ENCODE results near the gene CEP89. TPM values are rescaled to one million over a fixed set of nuclear protein-coding genes. Genes with fewer than 3 reads are reported as not detected.

Gene CEP89
- total RNA-seq, 1 experiment from 2014 or later, result 27.6 TPM

GRCh38 chr19:32935629-32936028, 36.1 kb downstream of the CEP89 start:
- no peak overlapping the region for H3K4me2 ChIP-seq (ENCODE audit: low read length)
- ChIA-PET POLR2A (no interaction called here), CTCF (no interaction called here), RAD21 (ENCODE audit: low non-redundant PET in 1 of 2, low total read pairs in 2 of 2, uncharacterized antibody in 2 of 2, unreplicated experiment in 2 of 2) (no interaction called here)
- H4K20me1 ChIP-seq (ENCODE audit: insufficient read depth), result no peaks in the 10 kb centered on the region
- no peak overlapping the region for H2AFZ ChIP-seq (ENCODE audit: low read depth, low read length, poor library complexity, severe bottlenecking)
- ATAC-seq (no peak), DNase-seq (ENCODE audit: low read depth, low spot score) (no peak)
- no TSS peak for BruUV-seq (replicated peaks)
- H3K79me2 ChIP-seq (ENCODE audit: insufficient read depth, low read length), result no peaks in the 10 kb centered on the region
- H3K27ac ChIP-seq (ENCODE audit: low read depth, low read length), result no peak overlapping the region
- intact Hi-C loops (cut with micrococcal nuclease), result no loop called here
- H3K9me2 ChIP-seq (ENCODE audit: insufficient read depth), result no peaks in the 10 kb centered on the region
- no peak overlapping the region for H3K4me3 ChIP-seq (replicated peaks in 1 of 2; ENCODE audit: low read depth in 1 of 2, low read length in 2 of 2)
- H3K27me3 ChIP-seq (ENCODE audit: insufficient read depth, low read length), result no peaks in the 10 kb centered on the region
- no peak overlapping the region for H3K9ac ChIP-seq (ENCODE audit: low read length)
- TF ChIP-seq EZH2phosphoT487 (IDR thresholded peaks at IDR 0.05; ENCODE audit: borderline replicate concordance) (no peak), ZFX (IDR thresholded peaks at IDR 0.05) (no peak), CBX3 (IDR thresholded peaks at IDR 0.05; ENCODE audit: low read depth) (no peak), SIN3A (IDR thresholded peaks at IDR 0.05; ENCODE audit: low read depth) (no peak), ELF1 (IDR thresholded peaks at IDR 0.05; ENCODE audit: borderline replicate concordance, low read depth) (no peak), FOSL1 (IDR thresholded peaks at IDR 0.05; ENCODE audit: low read depth) (no peak)
- H3K9me3 ChIP-seq (ENCODE audit: control insufficient read depth in 1 of 2, insufficient read depth in 1 of 2, low read depth in 1 of 2, low read length in 2 of 2), result no peaks in the 10 kb centered on the region
- 0 out of 4 replicates have a peak, but pooled peaks cover 0 to 2% of the 10 kb centered on the region in 2 experiments for H3K36me3 ChIP-seq (ENCODE audit: control insufficient read depth in 1 of 2, insufficient read depth in 2 of 2, low read length in 2 of 2)
- no peaks in the 10 kb centered on the region for H3K4me1 ChIP-seq (ENCODE audit: control insufficient read depth in 1 of 2, insufficient read depth in 2 of 2, low read length in 2 of 2)

DNA sequence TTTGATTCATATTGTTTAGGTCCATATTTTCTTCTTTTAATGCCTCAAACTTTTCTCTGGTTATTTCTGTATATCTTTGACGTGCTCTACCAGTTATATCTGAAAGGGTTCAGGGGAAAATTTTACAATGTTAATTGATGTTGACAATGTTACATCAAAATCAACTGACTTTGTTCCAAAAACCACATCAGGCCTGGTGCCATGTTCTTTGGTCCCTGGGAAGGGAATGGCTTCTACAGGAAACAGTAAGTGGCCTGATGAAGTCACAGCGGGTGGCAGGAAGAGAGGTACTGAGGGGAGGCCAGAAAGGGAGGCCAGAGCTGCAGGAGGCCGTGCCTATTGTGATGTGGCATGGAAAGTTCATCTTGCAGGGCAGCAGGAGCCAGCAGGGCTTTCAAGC, 38.2 kb downstream of the CEP89 start:
- DNase-seq (ENCODE audit: low read depth, low spot score), result no peak
- intact Hi-C loops (cut with micrococcal nuclease), result no loop called here
- H3K9ac ChIP-seq (ENCODE audit: low read length), result no peak overlapping the region
- H3K4me1 ChIP-seq (ENCODE audit: control insufficient read depth in 1 of 2, insufficient read depth in 2 of 2, low read length in 2 of 2), result no peaks in the 10 kb centered on the region
- H3K27ac ChIP-seq (ENCODE audit: low read depth, low read length), result no peak overlapping the region
- H3K4me3 ChIP-seq (replicated peaks in 1 of 2; ENCODE audit: low read depth in 1 of 2, low read length in 2 of 2), result no peak overlapping the region
- POLR2A ChIA-PET, result no interaction called here
- TF ChIP-seq ELF1 (IDR thresholded peaks at IDR 0.05; ENCODE audit: borderline replicate concordance, low read depth) (no peak), POLR2AphosphoS5 (IDR thresholded peaks at IDR 0.05; ENCODE audit: low read depth, low read length) (no peak), EZH2phosphoT487 (IDR thresholded peaks at IDR 0.05; ENCODE audit: borderline replicate concordance) (no peak), ZNF274 (IDR thresholded peaks at IDR 0.05; ENCODE audit: low read depth, low read length) (no peak), EZH2 (IDR thresholded peaks at IDR 0.05) (no peak)
- BruUV-seq (replicated peaks), result no TSS peak
- H4K20me1 ChIP-seq (ENCODE audit: insufficient read depth), result no peaks in the 10 kb centered on the region
- no peaks in the 10 kb centered on the region for H3K9me3 ChIP-seq (ENCODE audit: control insufficient read depth in 1 of 2, insufficient read depth in 1 of 2, low read depth in 1 of 2, low read length in 2 of 2)
- no peaks in the 10 kb centered on the region for H3K27me3 ChIP-seq (ENCODE audit: insufficient read depth, low read length)
- H3K36me3 ChIP-seq (ENCODE audit: control insufficient read depth in 1 of 2, insufficient read depth in 2 of 2, low read length in 2 of 2), result peaks cover 0 to 2% of the 10 kb centered on the region in 2 experiments; a peak in 1 of 4 replicates
- RAD21 ChIA-PET (ENCODE audit: low non-redundant PET in 1 of 2, low total read pairs in 2 of 2, uncharacterized antibody in 2 of 2, unreplicated experiment in 2 of 2), result no interaction called here
- no peak overlapping the region for H2AFZ ChIP-seq (ENCODE audit: low read depth, low read length, poor library complexity, severe bottlenecking)
- no peak for ATAC-seq
- H3K4me2 ChIP-seq (ENCODE audit: low read length), result no peak overlapping the region
- no peaks in the 10 kb centered on the region for H3K9me2 ChIP-seq (ENCODE audit: insufficient read depth)
- CTCF ChIA-PET, result no interaction called here
- no peaks in the 10 kb centered on the region for H3K79me2 ChIP-seq (ENCODE audit: insufficient read depth, low read length)

Measured in HCT116 (cell line).